ENCODE data around the gene SERPINB1.

The SERPINB1 gene

GRCh38 chr6:2843138-2843740, 1.6 kb upstream of the SERPINB1 start:
- DNase-seq (ENCODE audit: low read depth), result peak; percentile 30
- TF ChIP-seq CTCF (IDR thresholded peaks at IDR 0.05; ENCODE audit: low read length, missing control alignments), result no peak
- no peak overlapping the region for H3K4me3 ChIP-seq (replicated peaks; ENCODE audit: low read depth, low read length)

GRCh38 chr6:2842139-2842552, 483 bp upstream of the SERPINB1 start:
- no peak overlapping the region for H3K4me3 ChIP-seq (replicated peaks; ENCODE audit: low read depth, low read length)
- TF ChIP-seq CTCF (IDR thresholded peaks at IDR 0.05; ENCODE audit: low read length, missing control alignments), result no peak
- DNase-seq (ENCODE audit: low read depth), result no peak

DNA sequence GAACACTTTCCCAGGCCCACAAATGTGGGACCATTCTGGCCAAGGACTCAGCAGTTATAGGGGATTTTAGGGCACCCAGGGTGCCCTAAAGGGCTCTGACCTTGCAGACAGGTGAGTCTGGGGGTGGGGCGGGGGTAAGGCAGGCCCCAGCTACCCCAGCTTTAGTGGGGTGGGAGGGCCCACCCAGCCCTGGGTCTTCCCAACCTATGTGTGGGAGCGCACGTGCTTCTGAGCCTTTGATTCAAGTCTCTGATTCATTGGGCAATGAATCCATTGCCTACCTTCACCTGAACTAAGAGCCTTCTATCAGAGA, 958 bp downstream of the SERPINB1 start:
- no peak for TF ChIP-seq CTCF (IDR thresholded peaks at IDR 0.05; ENCODE audit: low read length, missing control alignments)
- DNase-seq (ENCODE audit: low read depth), result no peak
- peak overlapping the region; percentile 42 for H3K4me3 ChIP-seq (replicated peaks; ENCODE audit: low read depth, low read length)

- peak overlapping the region; percentile 42 for H3K4me3 ChIP-seq (replicated peaks; ENCODE audit: low read depth, low read length)
- no peak for TF ChIP-seq CTCF (IDR thresholded peaks at IDR 0.05; ENCODE audit: low read length, missing control alignments)
Observed at GRCh38 chr6:2839982-2840748, 1.5 kb downstream of the SERPINB1 start.

GRCh38 chr6:2839195-2839981, 2.3 kb downstream of the SERPINB1 start:
- no peak overlapping the region for H3K4me3 ChIP-seq (replicated peaks; ENCODE audit: low read depth, low read length)
- no peak for TF ChIP-seq CTCF (IDR thresholded peaks at IDR 0.05; ENCODE audit: low read length, missing control alignments)
- peak; percentile 65 for DNase-seq (ENCODE audit: low read depth)

More at GRCh38 chr6:2839982-2840748, 1.5 kb downstream of the SERPINB1 start:
- DNase-seq (ENCODE audit: low read depth), result no peak

DNA sequence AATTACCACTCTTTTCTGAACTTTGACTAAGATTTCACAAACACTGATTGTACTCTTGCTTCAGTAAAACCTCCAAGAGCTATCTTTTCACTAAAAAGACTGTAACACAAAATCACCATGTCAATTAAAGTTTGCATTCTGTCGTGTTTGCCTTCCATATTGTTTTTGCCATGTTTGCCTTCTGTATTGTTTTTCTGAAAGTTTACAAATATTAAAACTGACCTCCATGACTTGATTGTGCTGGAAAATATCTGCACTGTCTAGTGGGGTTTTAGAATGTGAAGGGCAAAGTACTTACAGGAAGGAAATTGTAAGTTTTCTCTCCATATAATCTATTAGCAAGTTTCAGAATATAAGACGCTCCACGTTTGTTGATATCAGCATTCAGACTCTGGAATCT, 3.4 kb downstream of the SERPINB1 start:
- TF ChIP-seq CTCF (IDR thresholded peaks at IDR 0.05; ENCODE audit: low read length, missing control alignments), result no peak
- no peak for DNase-seq (ENCODE audit: low read depth)
- H3K4me3 ChIP-seq (replicated peaks; ENCODE audit: low read depth, low read length), result no peak overlapping the region
